Measurements from ENCODE around the gene CBX1. TPM values are rescaled to one million over a fixed set of nuclear protein-coding genes. Genes with fewer than 3 reads are reported as not detected.
"Not testable (repeated sequence)": the region's sequence is repeated elsewhere in the genome, so short reads cannot be mapped to it uniquely, and the experiment has no call there.

Gene CBX1
- polyA plus RNA-seq, 1 experiment, result 20.7 TPM

GRCh38 chr17:48095611-48096010 lies 5.7 kb downstream of the CBX1 start:
- ChIA-PET CTCF (interaction anchor here (0.8 to 5.5 kb wide), 4 partner anchors 11 to 69 kb away, joined by 3 to 56 read pairs (median 20); no protein-coding TSS in a partner anchor), POLR2A (no interaction called here)
- DNase-seq (ENCODE audit: low read depth), result no peak
- TF ChIP-seq CTCF (IDR thresholded peaks at IDR 0.05; ENCODE audit: insufficient read depth, low read depth, low read length), result no peak
- Histone ChIP-seq H3K4me3 (ENCODE audit: low read depth, low read length) (no peak overlapping the region), H3K27me3 (ENCODE audit: control insufficient read depth, insufficient read depth, low read length) (no peaks in the 10 kb centered on the region), H3K36me3 (ENCODE audit: control insufficient read depth, insufficient read depth, low read length) (peaks cover 1% of the 10 kb centered on the region)

GRCh38 chr17:48093341-48094045 lies 7.8 kb downstream of the CBX1 start:
- CTCF ChIA-PET, result interaction anchor here (1.4 to 5.5 kb wide), 2 partner anchors 14 to 68 kb away, joined by 5 to 56 read pairs; no protein-coding TSS in a partner anchor

GRCh38 chr17:48084932-48085331 lies 16.3 kb downstream of the CBX1 start:
- TF ChIP-seq CTCF (IDR thresholded peaks at IDR 0.05; ENCODE audit: insufficient read depth, low read depth, low read length), result no peak
- H3K4me3 ChIP-seq (ENCODE audit: low read depth, low read length), result no peak overlapping the region
- DNase-seq (ENCODE audit: low read depth), result no peak
- H3K36me3 ChIP-seq (ENCODE audit: control insufficient read depth, insufficient read depth, low read length), result no peaks in the 10 kb centered on the region
- H3K27me3 ChIP-seq (ENCODE audit: control insufficient read depth, insufficient read depth, low read length), result no peaks in the 10 kb centered on the region
- ChIA-PET CTCF (interaction anchor here (1.3 to 3.0 kb wide), 3 partner anchors 10 to 59 kb away, joined by 5 to 10 read pairs (median 10); no protein-coding TSS in a partner anchor), POLR2A (interaction anchor here (0.5 kb wide), 1 partner anchor 139 kb away, joined by 5 read pairs; no protein-coding TSS in a partner anchor)

More at GRCh38 chr17:48093341-48094045, 7.8 kb downstream of the CBX1 start:
- no peak for TF ChIP-seq CTCF (IDR thresholded peaks at IDR 0.05; ENCODE audit: insufficient read depth, low read depth, low read length)
- Histone ChIP-seq H3K36me3 (ENCODE audit: control insufficient read depth, insufficient read depth, low read length) (peaks cover 1% of the 10 kb centered on the region), H3K27me3 (ENCODE audit: control insufficient read depth, insufficient read depth, low read length) (no peaks in the 10 kb centered on the region), H3K4me3 (ENCODE audit: low read depth, low read length) (no peak overlapping the region)
- POLR2A ChIA-PET, result no interaction called here
- no peak for DNase-seq (ENCODE audit: low read depth)

- DNase-seq (ENCODE audit: low read depth), result no peak
Observed at GRCh38 chr17:48081858-48082257, 19.4 kb downstream of the CBX1 start.

GRCh38 chr17:48077152-48077551 lies 24.1 kb downstream of the CBX1 start:
- H3K36me3 ChIP-seq (ENCODE audit: control insufficient read depth, insufficient read depth, low read length); POLR2A ChIA-PET; H3K4me3 ChIP-seq (ENCODE audit: low read depth, low read length); DNase-seq (ENCODE audit: low read depth); H3K27me3 ChIP-seq (ENCODE audit: control insufficient read depth, insufficient read depth, low read length): not testable (repeated sequence)
- CTCF ChIA-PET, result interaction anchor here (1.4 to 10.6 kb wide), 4 partner anchors 9 to 49 kb away, joined by 4 to 200 read pairs (median 30); no protein-coding TSS in a partner anchor

More at GRCh38 chr17:48081858-48082257, 19.4 kb downstream of the CBX1 start:
- no peak overlapping the region for H3K4me3 ChIP-seq (ENCODE audit: low read depth, low read length)
- no peak for TF ChIP-seq CTCF (IDR thresholded peaks at IDR 0.05; ENCODE audit: insufficient read depth, low read depth, low read length)
- ChIA-PET POLR2A (no interaction called here), CTCF (interaction anchor here (0.6 to 10.6 kb wide), 5 partner anchors 14 to 447 kb away, joined by 3 to 200 read pairs (median 3); no protein-coding TSS in a partner anchor)
- no peaks in the 10 kb centered on the region for H3K36me3 ChIP-seq (ENCODE audit: control insufficient read depth, insufficient read depth, low read length)
- H3K27me3 ChIP-seq (ENCODE audit: control insufficient read depth, insufficient read depth, low read length), result no peaks in the 10 kb centered on the region
